Heart right ventricle (tissue), 16 donors: ENCODE results near the gene SF3A2. TPM values are rescaled to one million over a fixed set of nuclear protein-coding genes. Genes with fewer than 3 reads are reported as not detected.
A peak's percentile ranks its signal among the peaks of the same experiment; 100 is the strongest.

ENCODE experiments used
- ATAC-seq, 8 donors: fragments of 200-7000 bp; cut with Tn5 transposase; one replicate each; pipeline ENCODE4 v1.9.1; 2020; ENCODE audit warnings: mild to moderate bottlenecking in 8 of 8, moderate library complexity in 8 of 8, moderate number of reproducible peaks in 1 of 8
- DNase-seq, 2 donors: peaks; one replicate each; pipeline ENCODE4 v3.0.0-alpha.2; 2020
- H3K27ac ChIP-seq, 10 donors: fragments of 200-600 bp; sonication (generic) in 2 of 10; one replicate each; pipeline versions ENCODE4 v1.5.0 to v1.8.0; 2020 to 2022; ENCODE audit warnings: mild to moderate bottlenecking in 3 of 10
- H3K27me3 ChIP-seq, 7 donors: fragments of 200-600 bp; one replicate each; pipeline ENCODE4 v1.8.0; 2021 to 2022; ENCODE audit warnings: mild to moderate bottlenecking in 2 of 7
- H3K36me3 ChIP-seq, 9 donors: fragments of 200-600 bp; sonication (generic) in 1 of 9; one replicate each; pipeline versions ENCODE4 v1.5.0 to v1.8.0; 2020 to 2022; ENCODE audit warnings: mild to moderate bottlenecking in 2 of 9
- H3K4me1 ChIP-seq, 9 donors: fragments of 200-600 bp; sonication (generic) in 1 of 9; one replicate each; pipeline versions ENCODE4 v1.5.0 to v1.8.0; 2020 to 2022; ENCODE audit warnings: mild to moderate bottlenecking in 4 of 9
- H3K4me3 ChIP-seq, 10 donors: fragments of 200-600 bp; sonication (generic) in 2 of 10; one replicate each; pipeline versions ENCODE4 v1.5.0 to v1.8.0; 2020 to 2022; ENCODE audit warnings: mild to moderate bottlenecking in 7 of 10, moderate library complexity in 2 of 10
- H3K9me3 ChIP-seq, 11 donors: fragments of 200-600 bp in 10 of 11; sonication (generic) in 2 of 11; one replicate each; pipeline versions ENCODE4 v1.5.0 to v1.8.0; 2013 to 2022; ENCODE audit warnings: mild to moderate bottlenecking in 2 of 11, control low read depth in 1 of 11, moderate library complexity in 1 of 11
- WGBS, 2 donors: extraction: QIAGEN DNeasy Blood & Tissue Kit; methylation state at CpG; one replicate each; pipeline ENCODE4 v1.1.7; 2013; ENCODE audit warnings: inconsistent platforms in 1 of 2; 5-methylcytosine and 5-hydroxymethylcytosine counted together
- intact Hi-C, 10 donors: fragments of 100-400 bp; cut with DNase I; formaldehyde crosslinking; loops; one replicate each; pipeline versions ENCODE4 v1.11.1 to v1.14.2; 2022
- polyA plus RNA-seq, 2 donors: library from polyadenylated mRNA; stranded (reverse); fragments of 200-250 nt; gene quantifications; one replicate each; pipeline ENCODE4 v1.2.3, GENCODE V29; 2013
- total RNA-seq, 10 donors: library from RNA; stranded (reverse); fragmentation: NEBNext Ultra II Directional in 3 of 10; extraction: Animal tissue kit (Norgen Biotek cat#: 25700) in 3 of 10; gene quantifications; one replicate each; pipeline versions ENCODE4 v1.2.1 to v1.2.4, GENCODE V29; 2021 to 2023
- TF ChIP-seq, protein P1 (sequence below), 9 donors: fragments of 200-600 bp; sonication (generic) in 2 of 9; IDR thresholded peaks; one replicate each; pipeline versions ENCODE4 v1.5.0 to v1.8.0; 2021 to 2022; ENCODE audit warnings: antibody characterized with exemption in 9 of 9, mild to moderate bottlenecking in 5 of 9, moderate library complexity in 1 of 9
- donor health status: Arrhythmogenic right ventricular cardiomyopathy.
- donor health status: ischemic (EF 13 %, LVEDD 7.1; RV severe dilation, severe dysfunction).
- donor health status: healthy with polysubstance abuse.
- donor health status: DM: no; HTN: yes; CAD: no.
- donor health status: DM: no; HTN: no; CAD: no.
- donor health status: ischemic (EF 25% LVEDD 6.9; RV normal size, moderate dysfunction).
- donor health status: ischemic (EF 25% LVEDD 5.7; RV mildly dilated, moderate dysfunction).
- donor health status: healthy.
- donor health status: DM: yes; HTN: yes; CAD: no.
- donor health status: Ischemic cardiomyopathy.
- donor health status: ischemic (EF 35%, LVEDD 5.7; RV mildly dilated, moderate dysfunction).
- donor health status: nonischemic (EF 11% LVEDD 7.7; RV severe dilation, severe dysfunction).
- donor health status: DM: yes; HTN: yes; CAD: no.
- donor health status: PGD.
- donor health status: ischemic (EF 29% LVEDD 5.4; RV normal size, mild dysfunction).
- donor health status: nonischemic (EF 23%, LVEDD 6.1; RV moderate dilation, normal function).

Gene SF3A2
- total and polyA plus RNA-seq, 12 donors, result 24.6 to 47.3 (median 30.4) TPM

DNA sequence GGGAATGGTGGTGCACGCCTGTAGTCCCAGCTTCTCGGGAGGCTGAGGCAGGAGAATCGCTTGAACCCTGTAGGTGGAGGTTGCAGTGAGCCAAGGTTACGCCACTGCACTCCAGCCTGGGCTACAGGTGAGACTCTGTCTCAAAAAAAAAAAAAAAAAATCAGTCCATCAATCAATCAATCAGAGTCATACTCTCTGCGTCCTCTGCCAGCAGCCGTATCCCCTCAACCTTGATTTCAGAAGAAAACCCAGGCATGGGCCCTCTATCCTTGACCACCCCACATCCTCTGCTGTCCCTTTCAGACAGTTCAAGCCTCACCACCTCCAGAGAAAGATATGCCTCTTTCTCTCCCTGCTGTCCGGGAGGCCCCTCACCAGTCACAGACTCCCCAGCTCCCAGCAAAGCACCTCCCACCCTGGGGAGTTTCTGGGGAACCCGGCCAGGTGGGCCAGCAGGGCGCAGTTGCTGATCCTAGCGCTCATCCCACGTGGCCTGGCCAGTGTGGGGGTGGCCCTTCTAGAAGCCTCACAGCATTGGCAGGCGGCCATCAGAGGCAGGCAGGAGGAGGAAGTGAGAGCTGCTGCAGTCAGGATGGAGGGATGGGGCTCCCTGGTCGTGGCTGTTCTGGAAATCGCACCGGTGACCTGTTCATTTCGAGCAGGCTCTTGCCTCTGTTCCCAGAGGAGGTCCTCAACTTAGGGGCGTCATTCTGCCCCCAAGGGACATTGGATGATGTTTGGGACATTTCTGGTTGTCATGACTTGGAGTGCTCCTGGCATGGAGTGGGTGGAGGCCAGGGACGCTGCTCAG is 29.8 kb downstream of the SF3A2 start:
- intact Hi-C loops, result no loop called here
- TF ChIP-seq, protein P1, sequence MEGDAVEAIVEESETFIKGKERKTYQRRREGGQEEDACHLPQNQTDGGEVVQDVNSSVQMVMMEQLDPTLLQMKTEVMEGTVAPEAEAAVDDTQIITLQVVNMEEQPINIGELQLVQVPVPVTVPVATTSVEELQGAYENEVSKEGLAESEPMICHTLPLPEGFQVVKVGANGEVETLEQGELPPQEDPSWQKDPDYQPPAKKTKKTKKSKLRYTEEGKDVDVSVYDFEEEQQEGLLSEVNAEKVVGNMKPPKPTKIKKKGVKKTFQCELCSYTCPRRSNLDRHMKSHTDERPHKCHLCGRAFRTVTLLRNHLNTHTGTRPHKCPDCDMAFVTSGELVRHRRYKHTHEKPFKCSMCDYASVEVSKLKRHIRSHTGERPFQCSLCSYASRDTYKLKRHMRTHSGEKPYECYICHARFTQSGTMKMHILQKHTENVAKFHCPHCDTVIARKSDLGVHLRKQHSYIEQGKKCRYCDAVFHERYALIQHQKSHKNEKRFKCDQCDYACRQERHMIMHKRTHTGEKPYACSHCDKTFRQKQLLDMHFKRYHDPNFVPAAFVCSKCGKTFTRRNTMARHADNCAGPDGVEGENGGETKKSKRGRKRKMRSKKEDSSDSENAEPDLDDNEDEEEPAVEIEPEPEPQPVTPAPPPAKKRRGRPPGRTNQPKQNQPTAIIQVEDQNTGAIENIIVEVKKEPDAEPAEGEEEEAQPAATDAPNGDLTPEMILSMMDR (IDR thresholded peaks at IDR 0.05), result no peak
- H3K27ac ChIP-seq, result peak overlapping the region in 6 of 10 donors; percentile 19 to 77 (median 34)

DNA sequence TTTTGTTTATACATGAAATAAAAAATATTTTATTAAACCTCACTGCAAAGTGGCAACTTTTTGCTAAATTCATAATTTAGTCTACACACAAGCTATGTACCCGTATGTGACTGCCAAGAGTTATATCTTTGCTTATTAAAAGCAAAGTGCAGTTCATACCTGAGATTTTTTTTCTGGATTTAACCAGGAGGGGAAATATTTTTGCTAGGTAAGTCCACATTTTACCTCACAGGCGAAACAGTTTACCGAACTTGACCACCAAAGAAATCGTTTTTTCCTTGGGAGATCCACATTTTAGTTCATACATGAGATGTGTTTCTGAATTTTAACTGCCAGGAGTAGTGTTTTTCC is 31.8 kb downstream of the SF3A2 start:
- H3K4me1 ChIP-seq, result peaks cover 14 to 68% (median 37%) of the 10 kb centered on the region in 9 donors

More for the DNA sequence above, 29.8 kb downstream of the SF3A2 start:
- ATAC-seq (peak in 5 of 8 donors; percentile 19 to 40 (median 35)), DNase-seq (peak; percentile 86 to 88)
- peaks cover 0 to 5% (median 0%) of the 10 kb centered on the region in 9 donors for H3K36me3 ChIP-seq
- H3K9me3 ChIP-seq, result no peaks in the 10 kb centered on the region
- peaks cover 3 to 54% (median 16%) of the 10 kb centered on the region in 9 donors for H3K4me1 ChIP-seq
- H3K27me3 ChIP-seq, result no peaks in the 10 kb centered on the region
- H3K4me3 ChIP-seq, result peak overlapping the region in 3 of 10 donors; percentile 4 to 26 (median 11)
- WGBS, 2 donors, result 50 to 58% methylated on average over 18 of the region's 18 CpGs

DNA sequence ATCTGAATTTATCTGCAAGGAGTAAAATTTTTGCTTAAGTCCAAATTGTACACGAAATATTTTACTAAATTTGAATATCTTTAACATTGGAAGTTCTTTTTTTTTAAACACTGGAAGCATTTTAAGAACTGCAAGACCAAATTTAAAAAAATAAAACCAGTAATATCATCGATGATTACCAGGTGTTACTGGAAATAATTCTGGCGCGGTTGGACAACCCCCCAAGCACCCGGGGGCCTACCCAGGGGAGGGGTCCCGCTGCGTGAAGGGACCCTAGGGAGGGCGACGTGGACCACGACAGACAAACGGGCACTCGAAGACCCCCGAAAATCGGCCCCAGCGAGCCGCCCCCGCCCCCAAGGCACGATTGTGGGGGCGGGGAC is 32.2 kb downstream of the SF3A2 start:
- Histone ChIP-seq H3K27me3 (no peaks in the 10 kb centered on the region), H3K9me3 (no peaks in the 10 kb centered on the region), H3K36me3 (peaks cover 0 to 26% (median 14%) of the 10 kb centered on the region in 9 donors), H3K4me3 (peak overlapping the region; percentile 19 to 100 (median 100)), H3K4me1 (peaks cover 15 to 71% (median 41%) of the 10 kb centered on the region in 9 donors), H3K27ac (peak overlapping the region in 9 of 10 donors; percentile 19 to 100 (median 99))
- intact Hi-C loops, result loop anchor here in 2 of 10 donors (1.0 to 2.0 kb wide), 3 partner anchors 32 to 106 kb away; partner anchors contain the start of genes PLEKHJ1 (in 2 of the 2), SF3A2 (in 2 of the 2) and DOT1L (in 1 of the 2)
- TF ChIP-seq, protein P1 (IDR thresholded peaks at IDR 0.05), result no peak
- DNase-seq (no peak), ATAC-seq (no peak)
- 1 to 2% methylated on average over 19 of the region's 19 CpGs for WGBS, 2 donors

More for the DNA sequence above, 31.8 kb downstream of the SF3A2 start:
- Histone ChIP-seq H3K27ac (peak overlapping the region in 5 of 10 donors; percentile 99 to 100 (median 99)), H3K9me3 (no peaks in the 10 kb centered on the region), H3K36me3 (peaks cover 0 to 26% (median 14%) of the 10 kb centered on the region in 9 donors), H3K27me3 (no peaks in the 10 kb centered on the region), H3K4me3 (peak overlapping the region in 8 of 10 donors; percentile 95 to 100 (median 100))
- ATAC-seq (no peak), DNase-seq (no peak)
- TF ChIP-seq, protein P1 (IDR thresholded peaks at IDR 0.05), result no peak
- intact Hi-C loops, result loop anchor here in 1 of 10 donors (2.0 kb wide), 2 partner anchors 32 to 106 kb away; partner anchors contain the start of genes DOT1L, PLEKHJ1 and SF3A2
- 87 to 92% methylated on average over 4 of the region's 4 CpGs for WGBS, 2 donors
